ENCODE results near the gene AGPS. TPM values are rescaled to one million over a fixed set of nuclear protein-coding genes. Genes with fewer than 3 reads are reported as not detected.

AGPS gene
- total and polyA plus RNA-seq, 2 of the 13 experiments (the other 11 are each of a cell fraction or from before 2014, with no cell fraction given): 39.4 to 99.0 TPM

- TF ChIP-seq, protein P1, sequence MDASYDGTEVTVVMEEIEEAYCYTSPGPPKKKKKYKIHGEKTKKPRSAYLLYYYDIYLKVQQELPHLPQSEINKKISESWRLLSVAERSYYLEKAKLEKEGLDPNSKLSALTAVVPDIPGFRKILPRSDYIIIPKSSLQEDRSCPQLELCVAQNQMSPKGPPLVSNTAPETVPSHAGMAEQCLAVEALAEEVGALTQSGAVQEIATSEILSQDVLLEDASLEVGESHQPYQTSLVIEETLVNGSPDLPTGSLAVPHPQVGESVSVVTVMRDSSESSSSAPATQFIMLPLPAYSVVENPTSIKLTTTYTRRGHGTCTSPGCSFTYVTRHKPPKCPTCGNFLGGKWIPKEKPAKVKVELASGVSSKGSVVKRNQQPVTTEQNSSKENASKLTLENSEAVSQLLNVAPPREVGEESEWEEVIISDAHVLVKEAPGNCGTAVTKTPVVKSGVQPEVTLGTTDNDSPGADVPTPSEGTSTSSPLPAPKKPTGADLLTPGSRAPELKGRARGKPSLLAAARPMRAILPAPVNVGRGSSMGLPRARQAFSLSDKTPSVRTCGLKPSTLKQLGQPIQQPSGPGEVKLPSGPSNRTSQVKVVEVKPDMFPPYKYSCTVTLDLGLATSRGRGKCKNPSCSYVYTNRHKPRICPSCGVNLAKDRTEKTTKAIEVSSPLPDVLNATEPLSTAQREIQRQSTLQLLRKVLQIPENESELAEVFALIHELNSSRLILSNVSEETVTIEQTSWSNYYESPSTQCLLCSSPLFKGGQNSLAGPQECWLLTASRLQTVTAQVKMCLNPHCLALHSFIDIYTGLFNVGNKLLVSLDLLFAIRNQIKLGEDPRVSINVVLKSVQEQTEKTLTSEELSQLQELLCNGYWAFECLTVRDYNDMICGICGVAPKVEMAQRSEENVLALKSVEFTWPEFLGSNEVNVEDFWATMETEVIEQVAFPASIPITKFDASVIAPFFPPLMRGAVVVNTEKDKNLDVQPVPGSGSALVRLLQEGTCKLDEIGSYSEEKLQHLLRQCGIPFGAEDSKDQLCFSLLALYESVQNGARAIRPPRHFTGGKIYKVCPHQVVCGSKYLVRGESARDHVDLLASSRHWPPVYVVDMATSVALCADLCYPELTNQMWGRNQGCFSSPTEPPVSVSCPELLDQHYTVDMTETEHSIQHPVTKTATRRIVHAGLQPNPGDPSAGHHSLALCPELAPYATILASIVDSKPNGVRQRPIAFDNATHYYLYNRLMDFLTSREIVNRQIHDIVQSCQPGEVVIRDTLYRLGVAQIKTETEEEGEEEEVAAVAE (CRISPR knock-in tag; IDR thresholded peaks at IDR 0.05; ENCODE audit: borderline replicate concordance): 0 out of 2 replicates have a peak, but pooled peaks have one; percentile 27
- TF ChIP-seq, protein P2, sequence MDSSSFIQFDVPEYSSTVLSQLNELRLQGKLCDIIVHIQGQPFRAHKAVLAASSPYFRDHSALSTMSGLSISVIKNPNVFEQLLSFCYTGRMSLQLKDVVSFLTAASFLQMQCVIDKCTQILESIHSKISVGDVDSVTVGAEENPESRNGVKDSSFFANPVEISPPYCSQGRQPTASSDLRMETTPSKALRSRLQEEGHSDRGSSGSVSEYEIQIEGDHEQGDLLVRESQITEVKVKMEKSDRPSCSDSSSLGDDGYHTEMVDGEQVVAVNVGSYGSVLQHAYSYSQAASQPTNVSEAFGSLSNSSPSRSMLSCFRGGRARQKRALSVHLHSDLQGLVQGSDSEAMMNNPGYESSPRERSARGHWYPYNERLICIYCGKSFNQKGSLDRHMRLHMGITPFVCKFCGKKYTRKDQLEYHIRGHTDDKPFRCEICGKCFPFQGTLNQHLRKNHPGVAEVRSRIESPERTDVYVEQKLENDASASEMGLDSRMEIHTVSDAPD (CRISPR knock-in tag; IDR thresholded peaks at IDR 0.05): 0 out of 2 replicates have a peak, but pooled peaks have one; percentile 65
- TF ChIP-seq ZNF264 (CRISPR knock-in tag; IDR thresholded peaks at IDR 0.05) (peak; percentile 51; the same call in 1 of the 2 replicates), KLF15 (CRISPR knock-in tag; IDR thresholded peaks at IDR 0.05; ENCODE audit: borderline replicate concordance) (no peak), ZNF713 (CRISPR knock-in tag; IDR thresholded peaks at IDR 0.05) (no peak), MIER3 (CRISPR knock-in tag; IDR thresholded peaks at IDR 0.05; ENCODE audit: borderline replicate concordance) (0 out of 2 replicates have a peak, but pooled peaks have one; percentile 38), FOSL2 (CRISPR knock-in tag; IDR thresholded peaks at IDR 0.05) (peak; percentile 96), ZNF773 (CRISPR knock-in tag; IDR thresholded peaks at IDR 0.05; ENCODE audit: borderline replicate concordance) (no peak), FOXK2 (IDR thresholded peaks at IDR 0.05) (0 out of 2 replicates have a peak, but pooled peaks have one; percentile 49), JUNB (CRISPR knock-in tag; IDR thresholded peaks at IDR 0.05; ENCODE audit: borderline replicate concordance) (peak; percentile 94; the same call in 1 of the 2 replicates), HHEX (CRISPR knock-in tag; IDR thresholded peaks at IDR 0.05) (peak; percentile 9; the same call in 1 of the 2 replicates), ELF1 (CRISPR knock-in tag; IDR thresholded peaks at IDR 0.05) (no peak), EHMT2 (IDR thresholded peaks at IDR 0.05; ENCODE audit: borderline replicate concordance, low read depth, low read length) (peak; percentile 31; the same call in 1 of the 2 replicates), POGZ (CRISPR knock-in tag; IDR thresholded peaks at IDR 0.05) (peak; percentile 61), KLF16 (CRISPR knock-in tag; IDR thresholded peaks at IDR 0.05) (peak in 1 of 2 experiments; percentile 81; a peak in 2 of 4 replicates), BCL6 (CRISPR knock-in tag; IDR thresholded peaks at IDR 0.05) (peak; percentile 43; the same call in 1 of the 2 replicates), NCOA2 (CRISPR knock-in tag; IDR thresholded peaks at IDR 0.05) (peak; percentile 77), KMT2A (CRISPR knock-in tag; IDR thresholded peaks at IDR 0.05) (peak; percentile 35; the same call in 1 of the 2 replicates)
- TF ChIP-seq, protein P3, sequence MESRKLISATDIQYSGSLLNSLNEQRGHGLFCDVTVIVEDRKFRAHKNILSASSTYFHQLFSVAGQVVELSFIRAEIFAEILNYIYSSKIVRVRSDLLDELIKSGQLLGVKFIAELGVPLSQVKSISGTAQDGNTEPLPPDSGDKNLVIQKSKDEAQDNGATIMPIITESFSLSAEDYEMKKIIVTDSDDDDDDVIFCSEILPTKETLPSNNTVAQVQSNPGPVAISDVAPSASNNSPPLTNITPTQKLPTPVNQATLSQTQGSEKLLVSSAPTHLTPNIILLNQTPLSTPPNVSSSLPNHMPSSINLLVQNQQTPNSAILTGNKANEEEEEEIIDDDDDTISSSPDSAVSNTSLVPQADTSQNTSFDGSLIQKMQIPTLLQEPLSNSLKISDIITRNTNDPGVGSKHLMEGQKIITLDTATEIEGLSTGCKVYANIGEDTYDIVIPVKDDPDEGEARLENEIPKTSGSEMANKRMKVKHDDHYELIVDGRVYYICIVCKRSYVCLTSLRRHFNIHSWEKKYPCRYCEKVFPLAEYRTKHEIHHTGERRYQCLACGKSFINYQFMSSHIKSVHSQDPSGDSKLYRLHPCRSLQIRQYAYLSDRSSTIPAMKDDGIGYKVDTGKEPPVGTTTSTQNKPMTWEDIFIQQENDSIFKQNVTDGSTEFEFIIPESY (CRISPR knock-in tag; IDR thresholded peaks at IDR 0.05): peak; percentile 54; the same call in 1 of the 2 replicates
- TF ChIP-seq, protein P4, sequence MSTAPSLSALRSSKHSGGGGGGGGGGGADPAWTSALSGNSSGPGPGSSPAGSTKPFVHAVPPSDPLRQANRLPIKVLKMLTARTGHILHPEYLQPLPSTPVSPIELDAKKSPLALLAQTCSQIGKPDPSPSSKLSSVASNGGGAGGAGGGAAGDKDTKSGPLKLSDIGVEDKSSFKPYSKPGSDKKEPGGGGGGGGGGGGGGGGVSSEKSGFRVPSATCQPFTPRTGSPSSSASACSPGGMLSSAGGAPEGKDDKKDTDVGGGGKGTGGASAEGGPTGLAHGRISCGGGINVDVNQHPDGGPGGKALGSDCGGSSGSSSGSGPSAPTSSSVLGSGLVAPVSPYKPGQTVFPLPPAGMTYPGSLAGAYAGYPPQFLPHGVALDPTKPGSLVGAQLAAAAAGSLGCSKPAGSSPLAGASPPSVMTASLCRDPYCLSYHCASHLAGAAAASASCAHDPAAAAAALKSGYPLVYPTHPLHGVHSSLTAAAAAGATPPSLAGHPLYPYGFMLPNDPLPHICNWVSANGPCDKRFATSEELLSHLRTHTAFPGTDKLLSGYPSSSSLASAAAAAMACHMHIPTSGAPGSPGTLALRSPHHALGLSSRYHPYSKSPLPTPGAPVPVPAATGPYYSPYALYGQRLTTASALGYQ (CRISPR knock-in tag; IDR thresholded peaks at IDR 0.05): peak; percentile 43; the same call in 1 of the 2 replicates
These were observed 4.3 kb downstream of the AGPS start (continued) for GRCh38 chr2:177396703-177397460.
